GM21528 (cell line): ENCODE measurements around the gene AGR3.

Experiments used
- ATAC-seq: cut with Tn5 transposase; IDR thresholded peaks from one replicate; pipeline ENCODE4 v1.9.1; 2021; ENCODE audit warnings: mild to moderate bottlenecking, moderate library complexity; ENCODE audit not compliant: unreplicated experiment, low FRiP score

AGR3 gene

DNA sequence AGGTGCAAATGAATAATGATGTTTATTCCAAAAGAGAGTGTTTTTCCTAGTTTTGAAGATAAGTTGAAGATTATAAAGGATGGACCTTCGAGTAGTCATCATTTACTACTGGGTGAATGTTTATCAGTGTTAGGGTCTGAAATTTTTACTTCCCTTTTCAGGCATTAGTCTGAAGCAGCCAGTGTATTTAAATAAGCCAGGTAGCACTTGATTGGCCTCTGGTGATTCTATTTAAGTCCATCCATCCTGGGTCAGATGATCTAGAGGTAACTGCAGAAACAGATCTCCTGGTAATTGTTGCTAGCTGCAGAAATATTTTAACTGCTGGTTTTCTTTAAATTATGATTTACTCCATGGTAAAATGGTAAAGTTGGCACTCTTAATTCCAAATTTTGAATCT, 42.9 kb downstream of the AGR3 start:
- no peak for ATAC-seq

GRCh38 chr7:16838386-16838785, 43.4 kb downstream of the AGR3 start:
- ATAC-seq, result no peak

DNA sequence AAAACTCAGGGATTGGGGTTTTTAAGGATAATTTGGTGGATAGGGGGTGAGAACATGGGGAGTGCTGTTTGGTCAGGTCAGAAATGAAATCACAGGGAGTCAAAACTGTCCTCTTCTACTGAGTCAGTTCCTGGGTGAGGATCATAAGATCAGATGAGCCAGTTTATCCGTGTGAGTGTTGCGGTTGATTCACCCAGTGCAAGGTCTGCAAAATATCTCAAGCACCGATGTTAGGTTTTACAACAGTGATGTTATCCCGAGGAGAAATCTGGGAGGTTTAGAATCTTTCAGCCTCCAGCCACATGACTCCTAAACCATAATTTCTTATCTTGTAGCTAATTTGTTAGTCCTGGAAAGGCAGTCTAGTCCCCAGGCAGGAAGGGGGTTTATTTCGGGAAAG, 45.3 kb downstream of the AGR3 start:
- ATAC-seq, result no peak

DNA sequence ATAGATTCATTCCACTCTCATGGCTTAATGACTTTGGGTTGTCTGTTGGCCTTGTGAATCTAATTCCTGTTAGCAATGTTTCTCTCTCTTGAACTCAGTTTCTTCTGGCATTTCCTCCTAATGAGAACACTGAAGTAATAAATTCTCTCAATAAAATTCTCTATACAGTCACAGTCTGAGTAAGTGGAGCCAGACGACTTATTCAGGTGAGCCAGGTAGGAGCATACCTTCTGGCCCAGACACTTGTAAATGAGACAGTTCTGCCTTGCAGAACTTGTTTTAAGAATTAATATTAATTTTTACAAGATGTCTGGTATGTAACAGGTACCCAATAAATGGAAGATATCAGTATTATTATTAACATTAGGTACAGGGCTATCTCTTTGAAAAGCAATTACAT, 48.4 kb downstream of the AGR3 start:
- no peak for ATAC-seq

- ATAC-seq, result no peak
These were observed 55.7 kb downstream of the AGR3 start for GRCh38 chr7:16826060-16826459.

DNA sequence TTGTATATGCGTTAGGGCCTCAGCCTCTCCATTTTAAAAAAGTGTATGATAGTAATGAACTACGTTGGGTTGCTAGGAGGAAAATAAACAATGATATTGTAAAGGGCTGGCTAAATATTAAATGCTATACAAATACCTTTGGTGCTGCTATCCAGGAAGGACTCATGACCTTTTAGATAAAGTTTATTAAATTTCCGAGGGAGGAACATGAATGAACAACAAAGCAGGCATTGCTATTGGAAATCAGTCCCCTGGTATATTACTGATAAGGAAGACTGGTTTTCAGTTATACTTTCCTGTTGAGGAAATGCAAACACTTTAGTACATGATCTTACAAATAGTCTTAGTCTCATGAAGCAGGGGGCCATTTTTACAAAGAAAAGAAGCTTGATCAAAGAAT, 59.8 kb downstream of the AGR3 start:
- ATAC-seq, result no peak

DNA sequence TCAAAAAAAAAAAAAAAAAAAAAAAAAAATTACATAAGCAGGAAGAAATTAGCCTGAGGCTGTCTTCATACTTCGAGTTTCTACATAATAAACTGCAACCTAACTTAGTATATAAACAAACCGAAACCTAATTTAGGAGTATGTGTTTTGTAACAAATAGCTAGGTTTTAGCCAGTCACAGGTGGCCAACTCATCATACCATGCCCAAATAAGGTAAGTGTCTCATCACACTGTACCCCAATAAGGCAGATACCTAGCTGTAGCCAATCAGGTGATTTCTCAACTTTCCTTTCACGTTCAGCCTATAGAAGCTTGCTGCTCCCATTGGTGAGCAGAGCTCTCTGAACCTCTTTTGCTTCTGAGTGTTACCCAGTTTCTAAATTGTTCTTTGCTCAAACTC, 63.1 kb downstream of the AGR3 start:
- ATAC-seq, result no peak

DNA sequence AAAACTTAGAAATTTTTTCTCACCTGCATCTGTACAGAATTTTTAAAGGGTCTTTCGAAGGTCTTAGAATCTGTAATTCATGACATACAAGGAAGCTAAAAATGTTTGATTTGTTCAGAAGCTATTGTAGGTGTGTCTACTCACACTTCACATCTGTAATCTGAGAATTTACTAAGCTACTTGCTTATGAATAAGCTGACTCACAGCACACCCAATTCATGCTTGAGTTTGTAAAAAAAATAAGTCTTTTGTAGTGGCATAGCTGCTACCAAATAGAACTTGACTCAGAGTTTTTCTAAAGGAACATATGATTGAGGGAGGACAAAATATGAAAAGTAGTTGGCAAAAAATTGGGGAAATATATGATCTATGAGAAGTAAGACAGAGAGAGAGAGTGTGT, 64.2 kb downstream of the AGR3 start:
- no peak for ATAC-seq

DNA sequence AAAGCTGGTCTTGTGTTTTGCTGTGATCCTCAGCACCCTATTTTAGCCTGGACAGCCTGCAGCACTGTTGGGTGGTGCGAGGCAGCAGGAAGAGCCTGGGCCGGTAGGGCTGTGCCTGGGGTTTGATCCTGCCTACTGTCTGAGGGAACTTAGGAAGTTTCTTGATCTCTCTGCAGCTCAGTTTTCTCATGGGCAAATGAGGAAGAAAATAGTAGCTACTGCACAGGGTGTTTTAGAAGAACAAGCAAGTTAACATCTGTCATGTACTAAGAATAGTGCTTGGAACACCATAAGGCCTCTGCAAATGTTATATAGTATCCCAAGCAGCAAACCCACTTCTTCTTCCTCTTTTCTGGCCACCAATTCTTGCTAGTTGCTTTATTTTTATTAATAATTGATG, 65.0 kb downstream of the AGR3 start:
- ATAC-seq, result no peak

DNA sequence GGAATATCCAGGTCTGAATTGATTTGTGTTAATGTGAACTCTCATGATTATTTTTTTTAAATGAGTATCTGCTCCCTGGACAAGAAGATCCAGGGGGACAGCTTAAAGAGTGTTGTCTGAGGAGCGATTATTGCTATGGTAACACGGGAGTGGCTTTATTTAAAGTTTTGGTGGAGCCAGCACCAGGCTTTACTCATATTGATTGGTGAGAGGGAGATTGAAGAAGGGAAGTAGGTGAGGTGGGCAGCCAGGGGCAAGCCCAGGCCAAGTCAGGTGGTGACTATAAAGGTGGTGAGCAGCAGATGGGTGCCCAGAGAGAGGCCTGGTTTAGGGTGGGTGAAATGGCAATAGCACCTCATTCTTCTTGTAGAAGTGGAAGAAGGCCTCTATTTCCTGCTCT, 66.8 kb downstream of the AGR3 start:
- ATAC-seq, result no peak

- no peak for ATAC-seq
These were observed 68.6 kb downstream of the AGR3 start for GRCh38 chr7:16813232-16813616.

GRCh38 chr7:16812542-16813231, 69.1 kb downstream of the AGR3 start:
- no peak for ATAC-seq

- ATAC-seq, result no peak
These were observed 70.2 kb downstream of the AGR3 start for GRCh38 chr7:16811551-16811950.

- ATAC-seq, result no peak
These were observed 71.2 kb downstream of the AGR3 start for GRCh38 chr7:16810573-16810972.

DNA sequence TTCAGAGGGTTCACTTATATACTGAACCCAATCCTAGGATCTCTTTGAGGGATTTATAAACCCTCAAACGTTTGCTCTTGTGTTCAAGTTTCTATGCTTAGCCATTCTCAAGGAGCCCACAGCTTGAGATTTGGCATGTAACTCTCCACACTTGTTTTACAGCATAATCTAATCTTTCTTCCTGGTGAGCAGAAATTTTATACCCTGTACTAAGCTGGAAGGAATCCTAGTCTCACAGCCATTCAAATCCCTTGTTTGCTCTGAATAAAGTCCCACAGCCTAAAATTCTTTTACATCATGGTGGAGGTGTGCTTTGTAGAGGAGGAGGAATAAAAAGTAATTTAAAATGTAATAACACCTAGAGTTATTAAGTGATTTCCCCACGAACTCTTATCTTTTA, 71.7 kb downstream of the AGR3 start:
- no peak for ATAC-seq
